DND-41 (cell line): ENCODE results near the gene EIF6.

Experiments
- ATAC-seq: fragments of 200-7000 bp; cut with Tn5 transposase; 3 replicates; pipeline ENCODE4 v1.9.1; 2021; ENCODE audit warnings: low read depth; ENCODE audit not compliant: insufficient read depth
- DNase-seq: peaks from one replicate; pipeline ENCODE4 v3.0.0-alpha.2; 2020
- H2AFZ ChIP-seq: 2 replicates; pipeline ENCODE4 v1.6.0; 2012; ENCODE audit warnings: low read depth, low read length
- H3K27ac ChIP-seq: 2 replicates; pipeline ENCODE4 v1.5.1; 2012; ENCODE audit warnings: low read length, inconsistent platforms
- H3K27me3 ChIP-seq: fragments of 200-600 bp; sonication (generic); 2 replicates; pipeline ENCODE4 v1.6.0; 2012; ENCODE audit warnings: low read length, mild to moderate bottlenecking, inconsistent platforms; ENCODE audit not compliant: insufficient read depth, poor library complexity
- H3K36me3 ChIP-seq: 2 replicates; pipeline ENCODE4 v1.5.1; 2012; ENCODE audit warnings: low read length, inconsistent platforms; ENCODE audit not compliant: insufficient read depth
- H3K4me1 ChIP-seq: 2 replicates; pipeline ENCODE4 v1.5.1; 2012; ENCODE audit warnings: mild to moderate bottlenecking, low read length; ENCODE audit not compliant: insufficient read depth
- H3K4me2 ChIP-seq: 2 replicates; pipeline ENCODE4 v1.6.0; 2012; ENCODE audit warnings: mild to moderate bottlenecking, moderate library complexity, low read length, inconsistent platforms; ENCODE audit not compliant: insufficient read depth
- H3K4me3 ChIP-seq, 2 experiments: fragments of 200-600 bp in 1 of 2; shearing (Covaris generic) in 1 of 2; 2 replicates each; pipeline ENCODE4 v1.5.1; 2012 to 2016; ENCODE audit warnings: inconsistent platforms in 2 of 2, low read length in 2 of 2, mild to moderate bottlenecking in 2 of 2, low read depth in 1 of 2, moderate library complexity in 1 of 2
- H3K79me2 ChIP-seq: 2 replicates; pipeline ENCODE4 v1.6.0; 2012; ENCODE audit warnings: low read length, inconsistent platforms; ENCODE audit not compliant: insufficient read depth
- H3K9ac ChIP-seq: 2 replicates; pipeline ENCODE4 v1.6.0; 2012; ENCODE audit warnings: low read depth, mild to moderate bottlenecking, inconsistent platforms, low read length, moderate library complexity
- H3K9me3 ChIP-seq: 2 replicates; pipeline ENCODE4 v1.5.1; 2012; ENCODE audit warnings: low read length, moderate library complexity, mild to moderate bottlenecking, inconsistent platforms; ENCODE audit not compliant: insufficient read depth, severe bottlenecking
- H4K20me1 ChIP-seq: 2 replicates; pipeline ENCODE4 v1.6.0; 2012; ENCODE audit warnings: low read length; ENCODE audit not compliant: insufficient read depth
- CTCF ChIP-seq: IDR thresholded peaks from 2 replicates; pipeline ENCODE4 v1.5.1; 2012; ENCODE audit warnings: borderline replicate concordance, low read length, moderate library complexity, mild to moderate bottlenecking; ENCODE audit not compliant: poor library complexity, severe bottlenecking; ENCODE audit errors: extremely low read depth
- EZH2 ChIP-seq: IDR thresholded peaks from 3 replicates; pipeline ENCODE4 v1.6.1; 2012; ENCODE audit warnings: borderline replicate concordance, low read depth, mild to moderate bottlenecking, moderate library complexity, low read length, inconsistent platforms; ENCODE audit not compliant: severe bottlenecking

EIF6 gene

GRCh38 chr20:35303735-35304491 is 19.3 kb upstream of the EIF6 start:
- no peaks in the 10 kb centered on the region for H4K20me1 ChIP-seq
- no peaks in the 10 kb centered on the region for H3K27me3 ChIP-seq
- H3K4me1 ChIP-seq = no peaks in the 10 kb centered on the region
- TF ChIP-seq EZH2 (no peak), CTCF (peak; percentile 99)
- peak; percentile 85 for DNase-seq
- ATAC-seq = peak; percentile 90
- no peaks in the 10 kb centered on the region for H3K79me2 ChIP-seq
- H2AFZ ChIP-seq = peak overlapping the region; percentile 49; the same call in 1 of the 2 replicates
- H3K9ac ChIP-seq = no peak overlapping the region
- no peak overlapping the region for H3K4me3 ChIP-seq
- peaks cover 28% of the 10 kb centered on the region for H3K36me3 ChIP-seq
- H3K4me2 ChIP-seq = no peak overlapping the region
- no peaks in the 10 kb centered on the region for H3K9me3 ChIP-seq
- H3K27ac ChIP-seq = no peak overlapping the region

DNA sequence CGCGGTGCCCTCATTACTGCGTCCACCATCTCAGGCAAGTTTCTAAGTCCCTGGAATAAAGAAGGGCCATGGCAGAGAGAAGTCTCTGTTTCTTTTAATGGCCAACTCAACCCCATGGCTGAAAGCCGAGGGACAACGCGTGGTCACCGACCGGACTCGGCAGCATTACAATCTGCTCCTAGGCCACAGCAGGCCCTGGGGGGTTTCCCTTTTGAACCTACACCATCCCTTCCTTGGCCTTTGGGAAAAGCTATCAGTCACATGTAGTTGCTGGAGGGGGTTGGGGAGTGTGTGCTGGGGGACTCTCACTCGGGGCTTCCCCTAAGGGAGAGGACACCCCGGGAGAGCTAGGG is 18.8 kb upstream of the EIF6 start:
- no peak overlapping the region for H3K27ac ChIP-seq
- peaks cover 27% of the 10 kb centered on the region for H3K36me3 ChIP-seq
- ATAC-seq (no peak), DNase-seq (no peak)
- no peaks in the 10 kb centered on the region for H3K79me2 ChIP-seq
- TF ChIP-seq CTCF = no peak
- no peak for TF ChIP-seq EZH2
- H4K20me1 ChIP-seq = no peaks in the 10 kb centered on the region
- no peaks in the 10 kb centered on the region for H3K4me1 ChIP-seq
- no peak overlapping the region for H2AFZ ChIP-seq
- no peaks in the 10 kb centered on the region for H3K27me3 ChIP-seq
- H3K9ac ChIP-seq = no peak overlapping the region
- no peaks in the 10 kb centered on the region for H3K9me3 ChIP-seq
- H3K4me2 ChIP-seq = no peak overlapping the region
- no peak overlapping the region for H3K4me3 ChIP-seq

DNA sequence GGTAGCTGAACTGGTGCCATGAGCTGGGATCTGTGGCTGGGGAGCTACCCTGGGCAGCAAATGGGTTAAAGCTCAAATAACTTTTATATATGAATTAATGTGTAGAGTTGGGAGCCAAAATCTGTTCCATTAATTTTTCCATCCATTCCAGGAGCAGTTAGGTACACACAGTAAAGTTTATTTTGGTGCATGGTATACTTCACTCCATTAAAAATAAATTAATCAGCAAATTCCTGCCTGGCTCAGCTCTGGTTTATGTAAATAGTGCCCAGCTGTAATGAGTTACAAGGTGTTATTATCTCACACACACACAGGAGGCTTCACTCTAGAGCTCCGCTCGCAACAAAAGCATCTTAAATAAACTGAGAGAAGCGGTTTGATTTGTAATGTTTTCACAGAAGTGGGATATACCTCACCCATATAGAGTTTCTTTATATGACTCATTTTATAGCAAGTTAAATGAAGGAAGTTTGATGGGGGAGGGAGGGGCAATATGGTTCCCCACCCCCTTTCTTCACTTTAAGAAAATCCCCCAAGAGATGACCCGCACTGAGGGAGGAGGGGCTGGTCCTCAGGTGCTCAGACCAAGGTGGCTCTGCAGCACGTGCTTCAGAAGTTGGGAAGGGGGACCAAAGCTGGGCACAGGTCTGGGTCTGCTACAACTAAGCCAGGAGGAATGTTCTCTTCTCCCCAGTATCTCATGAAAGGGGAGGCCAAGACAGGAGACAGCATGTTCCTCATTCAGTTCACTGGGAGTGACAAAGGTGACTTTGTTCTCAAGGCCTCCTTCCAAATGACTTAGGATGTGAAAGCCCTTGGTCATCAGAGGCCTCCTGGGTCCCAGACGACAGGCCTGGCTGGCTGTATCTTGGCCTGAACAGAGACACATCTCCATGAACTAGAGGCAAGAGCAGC is 18.1 kb upstream of the EIF6 start:
- Histone ChIP-seq H4K20me1 (no peaks in the 10 kb centered on the region), H3K9me3 (no peaks in the 10 kb centered on the region), H3K27ac (no peak overlapping the region), H3K4me2 (no peak overlapping the region), H2AFZ (no peak overlapping the region), H3K79me2 (no peaks in the 10 kb centered on the region), H3K9ac (no peak overlapping the region), H3K4me3 (no peak overlapping the region), H3K36me3 (peaks cover 27% of the 10 kb centered on the region), H3K27me3 (no peaks in the 10 kb centered on the region), H3K4me1 (no peaks in the 10 kb centered on the region)
- ATAC-seq (no peak), DNase-seq (no peak)
- no peak for TF ChIP-seq EZH2
- TF ChIP-seq CTCF = no peak
